GM18517 (cell line): ENCODE data around the gene GABRA5.

Experiments
- ATAC-seq: cut with Tn5 transposase; IDR thresholded peaks from one replicate; pipeline ENCODE4 v1.9.1; 2021; ENCODE audit warnings: mild to moderate bottlenecking, moderate library complexity; ENCODE audit not compliant: unreplicated experiment

Gene GABRA5

GRCh38 chr15:26985050-26985449 is 118.2 kb downstream of the GABRA5 start:
- no peak for ATAC-seq

DNA sequence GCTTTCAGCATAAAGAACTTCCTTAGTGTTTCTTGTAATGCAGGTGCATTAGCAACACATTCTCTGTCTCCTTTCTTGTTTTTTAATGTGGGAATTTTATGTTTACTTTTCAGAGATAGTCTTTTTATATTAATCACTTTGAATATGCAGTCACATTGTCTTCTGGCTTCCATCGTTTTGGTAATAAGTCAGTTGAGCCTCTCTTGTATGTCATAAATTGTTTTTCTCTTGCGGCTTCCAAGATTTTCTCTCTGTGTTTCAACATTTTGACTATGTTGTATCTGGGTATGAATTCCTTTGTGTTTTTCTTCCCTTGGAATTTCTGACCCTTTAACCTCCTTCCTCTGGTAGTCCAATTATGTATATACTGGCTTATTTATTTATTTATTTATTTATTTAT is 129.4 kb downstream of the GABRA5 start:
- ATAC-seq: no peak
